ENCODE measurements around the gene CELF6. TPM values are rescaled to one million over a fixed set of nuclear protein-coding genes. Genes with fewer than 3 reads are reported as not detected.

The CELF6 gene
- total RNA-seq, 1 experiment from 2014 or later: 0.19 TPM

DNA sequence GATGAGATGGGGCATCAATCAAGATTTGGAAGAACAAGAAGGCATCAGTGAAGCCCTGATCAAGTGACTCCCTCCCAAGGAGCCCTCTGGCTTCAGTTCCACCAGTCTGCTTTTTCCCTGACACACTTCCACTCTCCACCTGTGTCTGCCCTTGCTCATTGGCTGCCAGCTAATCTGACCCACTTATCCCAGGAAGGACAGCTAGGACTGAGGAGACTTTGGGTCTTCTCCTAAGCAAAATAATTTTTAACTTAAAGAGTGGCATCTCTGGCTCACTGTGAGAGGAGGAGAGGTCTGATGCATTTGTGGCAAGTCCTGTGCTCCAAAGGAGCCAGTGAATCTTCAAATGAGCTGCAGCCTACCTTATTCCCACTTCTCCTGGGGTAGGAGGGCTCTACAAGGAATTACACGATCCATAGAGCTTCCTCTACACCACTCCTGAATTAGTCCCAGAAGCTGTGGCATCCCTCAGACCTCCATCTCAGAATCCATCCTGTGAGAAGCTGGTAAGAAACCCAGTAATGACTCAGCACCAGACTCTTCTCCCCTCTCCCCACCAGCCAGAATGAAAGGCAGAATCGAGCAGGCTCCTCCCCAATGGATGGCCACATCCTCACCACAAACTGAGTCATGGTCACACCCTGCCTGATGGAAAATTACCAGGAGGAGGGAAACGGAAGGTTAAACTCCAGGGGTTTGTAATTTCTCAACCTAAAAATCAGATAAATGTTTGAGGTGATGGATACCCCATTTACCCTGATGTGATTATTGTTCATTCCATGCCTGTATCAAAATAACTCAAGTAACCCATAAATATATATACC is 82.7 kb downstream of the CELF6 start:
- Mint-ChIP-seq H3K4me1 (ENCODE audit: low read depth, unreplicated experiment) (peaks cover 42% of the 10 kb centered on the region), H3K27ac (ENCODE audit: unreplicated experiment) (peak overlapping the region; percentile 97), H3K4me3 (ENCODE audit: low read depth, unreplicated experiment) (peak overlapping the region; percentile 65), H3K36me3 (ENCODE audit: insufficient read depth, unreplicated experiment) (peaks cover 45% of the 10 kb centered on the region), H3K27me3 (ENCODE audit: unreplicated experiment) (no peaks in the 10 kb centered on the region), H3K9me3 (ENCODE audit: low read depth, unreplicated experiment) (no peaks in the 10 kb centered on the region)
- intact Hi-C loops (cut with micrococcal nuclease; ENCODE audit: unreplicated experiment): no loop called here
- BruUV-seq (replicated peaks): TSS peak; percentile 94
- DNase-seq: peak; percentile 91
- TF ChIP-seq, protein P1, sequence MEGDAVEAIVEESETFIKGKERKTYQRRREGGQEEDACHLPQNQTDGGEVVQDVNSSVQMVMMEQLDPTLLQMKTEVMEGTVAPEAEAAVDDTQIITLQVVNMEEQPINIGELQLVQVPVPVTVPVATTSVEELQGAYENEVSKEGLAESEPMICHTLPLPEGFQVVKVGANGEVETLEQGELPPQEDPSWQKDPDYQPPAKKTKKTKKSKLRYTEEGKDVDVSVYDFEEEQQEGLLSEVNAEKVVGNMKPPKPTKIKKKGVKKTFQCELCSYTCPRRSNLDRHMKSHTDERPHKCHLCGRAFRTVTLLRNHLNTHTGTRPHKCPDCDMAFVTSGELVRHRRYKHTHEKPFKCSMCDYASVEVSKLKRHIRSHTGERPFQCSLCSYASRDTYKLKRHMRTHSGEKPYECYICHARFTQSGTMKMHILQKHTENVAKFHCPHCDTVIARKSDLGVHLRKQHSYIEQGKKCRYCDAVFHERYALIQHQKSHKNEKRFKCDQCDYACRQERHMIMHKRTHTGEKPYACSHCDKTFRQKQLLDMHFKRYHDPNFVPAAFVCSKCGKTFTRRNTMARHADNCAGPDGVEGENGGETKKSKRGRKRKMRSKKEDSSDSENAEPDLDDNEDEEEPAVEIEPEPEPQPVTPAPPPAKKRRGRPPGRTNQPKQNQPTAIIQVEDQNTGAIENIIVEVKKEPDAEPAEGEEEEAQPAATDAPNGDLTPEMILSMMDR (IDR thresholded peaks at IDR 0.05; ENCODE audit: unreplicated experiment): no peak
- CTCF ChIA-PET: interaction anchor here (1.6 kb wide), 1 partner anchor 11 kb away, joined by 10 read pairs; no protein-coding TSS in a partner anchor

DNA sequence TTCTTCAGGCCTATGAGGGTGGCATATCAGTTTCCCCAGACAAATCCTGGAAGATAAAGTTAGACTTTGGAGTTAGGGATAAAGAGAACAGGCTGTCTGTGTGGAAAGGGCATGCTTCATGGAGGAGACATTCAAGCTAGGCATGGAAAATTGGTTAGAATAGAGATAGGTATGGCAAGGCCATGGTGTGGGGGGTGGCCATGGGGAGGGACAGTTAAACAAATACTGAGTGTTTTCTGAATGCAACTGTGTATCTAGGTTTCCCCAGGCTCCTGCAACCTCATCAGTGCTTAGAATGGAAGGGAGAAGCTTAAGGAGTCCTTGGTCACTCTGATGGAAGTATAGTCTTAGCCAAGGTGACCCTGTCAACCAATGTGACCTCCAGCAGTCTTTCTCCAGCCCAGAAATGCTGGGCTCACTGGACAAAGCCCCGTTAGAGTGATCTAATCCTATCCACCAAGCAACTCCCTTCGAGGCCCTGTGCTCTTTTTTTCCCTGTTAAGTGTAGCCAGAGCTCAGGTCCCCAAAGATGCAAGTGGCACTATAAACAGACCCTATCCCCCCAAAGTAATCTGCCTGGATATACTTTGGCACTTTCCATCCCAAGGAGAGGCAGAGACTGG is 83.5 kb downstream of the CELF6 start:
- CTCF ChIA-PET: interaction anchor here (1.6 kb wide), 1 partner anchor 10 kb away, joined by 10 read pairs; no protein-coding TSS in a partner anchor
- DNase-seq: no peak
- Mint-ChIP-seq H3K27me3 (ENCODE audit: unreplicated experiment) (no peaks in the 10 kb centered on the region), H3K4me1 (ENCODE audit: low read depth, unreplicated experiment) (peaks cover 46% of the 10 kb centered on the region), H3K27ac (ENCODE audit: unreplicated experiment) (peak overlapping the region; percentile 97), H3K9me3 (ENCODE audit: low read depth, unreplicated experiment) (no peaks in the 10 kb centered on the region), H3K4me3 (ENCODE audit: low read depth, unreplicated experiment) (peak overlapping the region; percentile 65), H3K36me3 (ENCODE audit: insufficient read depth, unreplicated experiment) (peaks cover 46% of the 10 kb centered on the region)
- intact Hi-C loops (cut with micrococcal nuclease; ENCODE audit: unreplicated experiment): no loop called here
- TF ChIP-seq, protein P1 (IDR thresholded peaks at IDR 0.05; ENCODE audit: unreplicated experiment): no peak
- no TSS peak for BruUV-seq (replicated peaks)

DNA sequence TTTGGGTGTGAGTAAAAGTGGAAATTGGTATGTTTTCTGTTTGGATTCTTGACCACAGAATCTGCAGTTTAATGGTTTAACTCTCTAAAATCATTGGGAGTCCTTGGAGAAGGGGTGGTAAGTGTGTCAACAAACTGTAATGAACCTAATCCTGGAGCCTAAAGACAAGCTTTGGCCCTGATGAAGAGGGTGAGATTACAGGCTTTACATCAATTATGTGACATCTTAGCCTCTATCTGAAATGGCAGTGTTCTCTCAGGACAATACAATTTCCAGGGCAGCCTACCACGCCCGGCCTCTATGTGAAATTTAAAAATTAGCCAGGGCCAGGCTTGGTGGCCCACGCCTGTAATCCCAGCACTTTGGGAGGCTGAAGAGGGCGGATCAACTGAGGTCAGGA is 84.7 kb downstream of the CELF6 start:
- H3K4me1 Mint-ChIP-seq (ENCODE audit: low read depth, unreplicated experiment): peaks cover 46% of the 10 kb centered on the region
- H3K27me3 Mint-ChIP-seq (ENCODE audit: unreplicated experiment): no peaks in the 10 kb centered on the region
- intact Hi-C loops (cut with micrococcal nuclease; ENCODE audit: unreplicated experiment): no loop called here
- no peak overlapping the region for H3K4me3 Mint-ChIP-seq (ENCODE audit: low read depth, unreplicated experiment)
- CTCF ChIA-PET: no interaction called here
- H3K27ac Mint-ChIP-seq (ENCODE audit: unreplicated experiment): peak overlapping the region; percentile 19
- no peaks in the 10 kb centered on the region for H3K9me3 Mint-ChIP-seq (ENCODE audit: low read depth, unreplicated experiment)
- TF ChIP-seq, protein P1 (IDR thresholded peaks at IDR 0.05; ENCODE audit: unreplicated experiment): no peak
- DNase-seq: no peak
- no TSS peak for BruUV-seq (replicated peaks)
- peaks cover 50% of the 10 kb centered on the region for H3K36me3 Mint-ChIP-seq (ENCODE audit: insufficient read depth, unreplicated experiment)

Other genes starting within 250 kb of the CELF6 start
- 31.8 and 32.8 TPM in 2 replicates for gene MYO9A, start 202.0 kb downstream of the CELF6 start, total RNA-seq (2022)
- gene SENP8, start 201.8 kb downstream of the CELF6 start, total RNA-seq (2022): 3.6 and 4.4 TPM in 2 replicates
- 0.95 and 2.2 TPM in 2 replicates for gene GRAMD2A, start 122.4 kb downstream of the CELF6 start, total RNA-seq (2022)
- 1,874 and 1,922 TPM in 2 replicates for gene PKM, start 89.0 kb downstream of the CELF6 start, total RNA-seq (2022)
- 110 and 125 TPM in 2 replicates for gene PARP6, start 47.6 kb downstream of the CELF6 start, total RNA-seq (2022)
- 129 and 145 TPM in 2 replicates for gene HEXA, start 55.9 kb upstream of the CELF6 start, total RNA-seq (2022)
- not detected in 2 replicates for gene TMEM202, start 78.1 kb upstream of the CELF6 start, total RNA-seq (2022)
- 179 and 181 TPM in 2 replicates for gene ARIH1, start 154.2 kb upstream of the CELF6 start, total RNA-seq (2022)

All from Calu3 (cell line).